ENCODE results near the gene GSG1. TPM values are rescaled to one million over a fixed set of nuclear protein-coding genes. Genes with fewer than 3 reads are reported as not detected.

Gene GSG1
- total RNA-seq, 1 experiment from 2014 or later: not detected

GRCh38 chr12:13091832-13092231, 11.6 kb downstream of the GSG1 start:
- DNase-seq (ENCODE audit: low read depth, low spot score) (no peak), ATAC-seq (no peak)
- RAD21 ChIA-PET (ENCODE audit: low non-redundant PET in 1 of 2, low total read pairs in 2 of 2, uncharacterized antibody in 2 of 2, unreplicated experiment in 2 of 2): no interaction called here
- Histone ChIP-seq H3K9me2 (ENCODE audit: insufficient read depth) (no peaks in the 10 kb centered on the region), H3K4me1 (ENCODE audit: control insufficient read depth in 1 of 2, insufficient read depth in 2 of 2, low read length in 2 of 2) (peaks cover 9 to 31% of the 10 kb centered on the region in 2 experiments), H3K4me2 (ENCODE audit: low read length) (no peak overlapping the region), H3K27ac (ENCODE audit: low read depth, low read length) (no peak overlapping the region), H3K79me2 (ENCODE audit: insufficient read depth, low read length) (no peaks in the 10 kb centered on the region), H3K4me3 (replicated peaks in 1 of 2; ENCODE audit: low read depth in 1 of 2, low read length in 2 of 2) (no peak overlapping the region), H4K20me1 (ENCODE audit: insufficient read depth) (no peaks in the 10 kb centered on the region), H3K9ac (ENCODE audit: low read length) (no peak overlapping the region), H3K27me3 (ENCODE audit: insufficient read depth, low read length) (no peaks in the 10 kb centered on the region), H3K9me3 (ENCODE audit: control insufficient read depth in 1 of 2, insufficient read depth in 1 of 2, low read depth in 1 of 2, low read length in 2 of 2) (no peaks in the 10 kb centered on the region), H2AFZ (ENCODE audit: low read depth, low read length, poor library complexity, severe bottlenecking) (no peak overlapping the region), H3K36me3 (ENCODE audit: control insufficient read depth in 1 of 2, insufficient read depth in 2 of 2, low read length in 2 of 2) (no peaks in the 10 kb centered on the region)
- CTCF ChIA-PET: no interaction called here
- POLR2A ChIA-PET: no interaction called here
- no TSS peak for BruUV-seq (replicated peaks)
- TF ChIP-seq YY1 (IDR thresholded peaks at IDR 0.05; ENCODE audit: extremely low read depth, insufficient replicate concordance, low read depth, low read length) (no peak), CTCF (IDR thresholded peaks at IDR 0.05 in 2 of 3, conservative IDR thresholded peaks at IDR 0.05 in 1 of 3; ENCODE audit: borderline replicate concordance in 1 of 3, insufficient read depth in 1 of 3, low read depth in 2 of 3, low read length in 2 of 3) (no peak), EZH2phosphoT487 (IDR thresholded peaks at IDR 0.05; ENCODE audit: borderline replicate concordance) (no peak), ZNF274 (IDR thresholded peaks at IDR 0.05; ENCODE audit: low read depth, low read length) (no peak), ZBTB33 (IDR thresholded peaks at IDR 0.05; ENCODE audit: extremely low read depth, insufficient replicate concordance, low read length) (no peak), FOSL1 (IDR thresholded peaks at IDR 0.05; ENCODE audit: low read depth) (no peak), EGR1 (IDR thresholded peaks at IDR 0.05; ENCODE audit: low read depth) (no peak), POLR2AphosphoS5 (IDR thresholded peaks at IDR 0.05; ENCODE audit: low read depth, low read length) (no peak), SIN3A (IDR thresholded peaks at IDR 0.05; ENCODE audit: low read depth) (no peak), ZFX (IDR thresholded peaks at IDR 0.05) (no peak), MAX (IDR thresholded peaks at IDR 0.05) (no peak), JUND (IDR thresholded peaks at IDR 0.05) (no peak), EZH2 (IDR thresholded peaks at IDR 0.05) (no peak)
- intact Hi-C loops (cut with micrococcal nuclease): loop anchor here (10.0 kb wide), 1 partner anchor 277 kb away; the partner anchor contains the start of gene DDX47
